ENCODE measurements around the gene ASTN2.

DNA sequence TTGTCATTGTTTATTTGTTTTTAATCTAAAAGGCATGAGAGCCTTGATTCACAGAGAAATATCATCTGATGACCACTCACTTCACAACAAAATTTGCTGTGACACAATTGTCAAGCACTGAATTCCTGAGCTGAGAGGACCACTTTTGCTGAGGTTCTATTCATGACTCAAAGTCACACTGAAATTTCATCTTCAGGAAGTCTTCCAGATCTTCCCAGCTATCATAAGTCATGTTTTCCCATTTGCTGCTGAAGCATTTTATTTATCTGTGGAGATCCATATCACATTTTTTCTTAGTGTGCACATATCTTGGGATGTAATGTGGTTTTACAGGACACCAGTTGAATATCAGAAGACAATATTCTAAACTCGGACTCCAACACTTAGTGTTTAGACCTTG lies 982.8 kb downstream of the ASTN2 start:
- TF ChIP-seq, protein P1, sequence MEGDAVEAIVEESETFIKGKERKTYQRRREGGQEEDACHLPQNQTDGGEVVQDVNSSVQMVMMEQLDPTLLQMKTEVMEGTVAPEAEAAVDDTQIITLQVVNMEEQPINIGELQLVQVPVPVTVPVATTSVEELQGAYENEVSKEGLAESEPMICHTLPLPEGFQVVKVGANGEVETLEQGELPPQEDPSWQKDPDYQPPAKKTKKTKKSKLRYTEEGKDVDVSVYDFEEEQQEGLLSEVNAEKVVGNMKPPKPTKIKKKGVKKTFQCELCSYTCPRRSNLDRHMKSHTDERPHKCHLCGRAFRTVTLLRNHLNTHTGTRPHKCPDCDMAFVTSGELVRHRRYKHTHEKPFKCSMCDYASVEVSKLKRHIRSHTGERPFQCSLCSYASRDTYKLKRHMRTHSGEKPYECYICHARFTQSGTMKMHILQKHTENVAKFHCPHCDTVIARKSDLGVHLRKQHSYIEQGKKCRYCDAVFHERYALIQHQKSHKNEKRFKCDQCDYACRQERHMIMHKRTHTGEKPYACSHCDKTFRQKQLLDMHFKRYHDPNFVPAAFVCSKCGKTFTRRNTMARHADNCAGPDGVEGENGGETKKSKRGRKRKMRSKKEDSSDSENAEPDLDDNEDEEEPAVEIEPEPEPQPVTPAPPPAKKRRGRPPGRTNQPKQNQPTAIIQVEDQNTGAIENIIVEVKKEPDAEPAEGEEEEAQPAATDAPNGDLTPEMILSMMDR (IDR thresholded peaks at IDR 0.05; ENCODE audit: insufficient read depth, low read depth, low read length): no peak
- TF ChIP-seq EZH2 (IDR thresholded peaks at IDR 0.05; ENCODE audit: insufficient read depth, low read length): no peak
